H1 (cell line): ENCODE measurements around the gene RNU6-9. TPM values are rescaled to one million over a fixed set of nuclear protein-coding genes. Genes with fewer than 3 reads are reported as not detected.

ENCODE experiments used
- CTCF ChIA-PET: fragments of 300-600 bp; sonication (Branson Sonifier 250); formaldehyde crosslinking; loops from one replicate; lab custom pipeline; 2021; ENCODE audit not compliant: partially characterized antibody; lab: Charles Lee
- POLR2A ChIA-PET: fragments of 300-600 bp; sonication (Branson Sonifier 250); formaldehyde crosslinking; loops from one replicate; lab custom pipeline; 2021; ENCODE audit warnings: inconsistent platforms; ENCODE audit not compliant: partially characterized antibody; lab: Charles Lee
- DNase-seq, 2 experiments: peaks; one replicate each; pipeline versions ENCODE4 v3.0.0 to v3.0.0-alpha.2; 2010 to 2022; ENCODE audit warnings: low spot score in 2 of 2, low read depth in 1 of 2, mixed read lengths in 1 of 2
- FAIRE-seq: peaks from 2 replicates; lab custom pipeline; 2011; peaks lifted over from hg19 to GRCh38; lab: Jason Lieb, UNC
- H2AFZ ChIP-seq: 2 replicates; pipeline ENCODE4 v1.8.1; 2012; ENCODE audit warnings: low read length, inconsistent platforms
- H2AK5ac ChIP-seq: 2 replicates; pipeline ENCODE4 v1.6.1; 2013; ENCODE audit warnings: low read depth, low read length
- H2BK120ac ChIP-seq: replicated peaks from 2 replicates; pipeline ENCODE3; 2013; ENCODE audit warnings: low read depth, low read length, inconsistent platforms
- H2BK12ac ChIP-seq: 2 replicates; pipeline ENCODE4 v1.6.1; 2013; ENCODE audit warnings: low read depth, low read length
- H2BK15ac ChIP-seq: 2 replicates; pipeline ENCODE4 v1.6.1; 2013; ENCODE audit warnings: low read length
- H2BK20ac ChIP-seq: 2 replicates; pipeline ENCODE4 v1.6.1; 2013; ENCODE audit warnings: low read length
- H2BK5ac ChIP-seq: 2 replicates; pipeline ENCODE4 v1.6.1; 2013; ENCODE audit warnings: low read depth, low read length
- H3K14ac ChIP-seq: 2 replicates; pipeline ENCODE4 v1.6.1; 2013; ENCODE audit warnings: inconsistent platforms; ENCODE audit not compliant: insufficient read length
- H3K18ac ChIP-seq: 2 replicates; pipeline ENCODE4 v1.6.1; 2013; ENCODE audit warnings: low read length; ENCODE audit errors: extremely low read depth
- H3K23ac ChIP-seq: 2 replicates; pipeline ENCODE4 v1.6.1; 2013; ENCODE audit warnings: inconsistent platforms; ENCODE audit not compliant: insufficient read length
- H3K23me2 ChIP-seq: 2 replicates; pipeline ENCODE4 v1.6.1; 2013; ENCODE audit warnings: low read depth, low read length
- H3K27ac ChIP-seq: 2 replicates; pipeline ENCODE4 v1.6.1; 2011; ENCODE audit warnings: low read depth, low read length, inconsistent platforms
- H3K27me3 ChIP-seq, 4 experiments: replicated peaks in 1 of 4; 1 replicate in 1 of 4; 2 replicates in 3 of 4; pipeline versions ENCODE4 v1.6.1 to v1.8.1; 2011 to 2013; ENCODE audit warnings: low read length in 3 of 4, mild to moderate bottlenecking in 3 of 4, inconsistent platforms in 2 of 4, mixed read lengths in 2 of 4, moderate library complexity in 1 of 4; ENCODE audit not compliant: control insufficient read depth in 3 of 4, insufficient read depth in 3 of 4; ENCODE audit errors: extremely low read depth in 1 of 4
- H3K36me3 ChIP-seq, 4 experiments: 2 replicates each; pipeline versions ENCODE4 v1.6.1 to v1.8.1; 2011 to 2013; ENCODE audit warnings: mild to moderate bottlenecking in 4 of 4, low read length in 3 of 4, moderate library complexity in 2 of 4, control low read depth in 1 of 4, inconsistent platforms in 1 of 4; ENCODE audit not compliant: insufficient read depth in 4 of 4, control insufficient read depth in 2 of 4
- H3K4ac ChIP-seq: replicated peaks from 2 replicates; pipeline ENCODE3; 2013; ENCODE audit warnings: low read length, low read depth, mixed read lengths, inconsistent platforms; ENCODE audit not compliant: insufficient read length
- H3K4me1 ChIP-seq, 4 experiments: replicated peaks in 1 of 4; 1 replicate in 1 of 4; 2 replicates in 3 of 4; pipeline versions ENCODE4 v1.6.1 to v1.8.1; 2011 to 2013; ENCODE audit warnings: low read length in 3 of 4, inconsistent platforms in 2 of 4, mixed read lengths in 1 of 4; ENCODE audit not compliant: insufficient read depth in 4 of 4, control insufficient read depth in 3 of 4
- H3K4me2 ChIP-seq, 2 experiments: 2 replicates each; pipeline versions ENCODE4 v1.6.1 to v1.8.1; 2011 to 2013; ENCODE audit warnings: low read depth in 2 of 2, low read length in 2 of 2, control low read depth in 1 of 2, inconsistent platforms in 1 of 2, mild to moderate bottlenecking in 1 of 2; ENCODE audit not compliant: insufficient read depth in 1 of 2
- H3K4me3 ChIP-seq, 4 experiments: fragments of 200-600, 300-600 bp in 1 of 4; sonication (generic), shearing (Covaris generic), sonication (Bioruptor Twin) in 1 of 4; 2 replicates each; pipeline versions ENCODE4 v1.5.1 to v1.8.1; 2011 to 2016; ENCODE audit warnings: low read length in 4 of 4, low read depth in 3 of 4, control low read depth in 2 of 4, inconsistent platforms in 2 of 4, mild to moderate bottlenecking in 2 of 4, mixed read lengths in 1 of 4, moderate library complexity in 1 of 4; ENCODE audit not compliant: insufficient read depth in 2 of 4; ENCODE audit errors: extremely low read depth in 1 of 4
- H3K56ac ChIP-seq: replicated peaks from 2 replicates; pipeline ENCODE3; 2013; ENCODE audit warnings: low read depth, mild to moderate bottlenecking, mixed read lengths, low read length, inconsistent platforms; ENCODE audit not compliant: insufficient read length
- H3K79me1 ChIP-seq: 2 replicates; pipeline ENCODE4 v1.6.1; 2013; ENCODE audit warnings: low read depth, low read length, control low read depth
- H3K79me2 ChIP-seq, 2 experiments: 2 replicates each; pipeline versions ENCODE4 v1.6.1 to v1.8.1; 2012 to 2013; ENCODE audit warnings: low read length in 2 of 2, mild to moderate bottlenecking in 2 of 2, inconsistent platforms in 1 of 2; ENCODE audit not compliant: insufficient read depth in 2 of 2, control insufficient read depth in 1 of 2
- H3K9ac ChIP-seq, 4 experiments: replicated peaks in 1 of 4; 1 replicate in 1 of 4; 2 replicates in 3 of 4; pipeline versions ENCODE4 v1.6.1 to v1.8.1; 2011 to 2013; ENCODE audit warnings: low read depth in 3 of 4, low read length in 3 of 4, control low read depth in 2 of 4, mild to moderate bottlenecking in 2 of 4, moderate library complexity in 2 of 4, inconsistent platforms in 1 of 4; ENCODE audit errors: extremely low read depth in 1 of 4
- H3K9me3 ChIP-seq, 2 experiments: 2 replicates each; pipeline versions ENCODE4 v1.6.1 to v1.8.1; 2012 to 2013; ENCODE audit warnings: mild to moderate bottlenecking in 2 of 2, moderate library complexity in 2 of 2, control low read depth in 1 of 2, inconsistent platforms in 1 of 2, low read depth in 1 of 2, low read length in 1 of 2, mixed read lengths in 1 of 2; ENCODE audit not compliant: insufficient read depth in 2 of 2
- H4K20me1 ChIP-seq, 2 experiments: replicated peaks in 1 of 2; 2 replicates each; pipeline versions ENCODE3 to v1.8.1; 2011 to 2013; ENCODE audit warnings: inconsistent platforms in 2 of 2, low read length in 2 of 2, mild to moderate bottlenecking in 1 of 2; ENCODE audit not compliant: insufficient read depth in 2 of 2, control insufficient read depth in 1 of 2
- H4K5ac ChIP-seq: 2 replicates; pipeline ENCODE4 v1.6.1; 2013; ENCODE audit warnings: low read length, low read depth, mixed read lengths, inconsistent platforms; ENCODE audit not compliant: insufficient read length
- H4K8ac ChIP-seq: 2 replicates; pipeline ENCODE4 v1.8.0; 2013; ENCODE audit warnings: mild to moderate bottlenecking, moderate library complexity, low read length, inconsistent platforms; ENCODE audit not compliant: insufficient read depth; ENCODE audit errors: extremely low read depth
- H4K91ac ChIP-seq: replicated peaks from 2 replicates; pipeline ENCODE3; 2013; ENCODE audit warnings: low read length, mixed read lengths, inconsistent platforms; ENCODE audit not compliant: insufficient read length
- CBX8 ChIP-seq: fragments of 300-800, 300-1000 bp; sonication (generic); IDR thresholded peaks from 2 replicates; pipeline ENCODE4 v1.7.1; 2016; ENCODE audit warnings: low read depth, low read length, borderline replicate concordance
- CTCF ChIP-seq, 3 experiments: IDR thresholded peaks; 1 replicate in 2 of 3; 2 replicates in 1 of 3; pipeline versions ENCODE4 v1.5.1 to v1.6.1; 2011; ENCODE audit warnings: low read length in 3 of 3, mild to moderate bottlenecking in 3 of 3, inconsistent platforms in 2 of 3, low read depth in 1 of 3, moderate library complexity in 1 of 3; ENCODE audit not compliant: insufficient read depth in 1 of 3; ENCODE audit errors: control extremely low read depth in 1 of 3
- E2F6 ChIP-seq: IDR thresholded peaks from 2 replicates; pipeline ENCODE4 v1.6.1; 2012; ENCODE audit warnings: inconsistent platforms
- EGR1 ChIP-seq: IDR thresholded peaks from 2 replicates; pipeline ENCODE4 v1.6.1; 2011; ENCODE audit warnings: low read depth, low read length, borderline replicate concordance
- KDM1A ChIP-seq: fragments of 200-600, 300-600 bp; sonication (generic); IDR thresholded peaks from 2 replicates; pipeline ENCODE4 v1.7.1; 2016; ENCODE audit warnings: mild to moderate bottlenecking, low read length, borderline replicate concordance
- KDM4A ChIP-seq: IDR thresholded peaks from one replicate; pipeline ENCODE4 v1.7.1; 2012; ENCODE audit warnings: low read depth, mild to moderate bottlenecking, moderate library complexity, low read length, inconsistent platforms; ENCODE audit not compliant: severe bottlenecking
- NANOG ChIP-seq: IDR thresholded peaks from 2 replicates; pipeline ENCODE4 v1.6.1; 2011; ENCODE audit warnings: low read length, low read depth, mild to moderate bottlenecking, inconsistent platforms; ENCODE audit not compliant: insufficient read depth, poor library complexity, severe bottlenecking
- POLR2A ChIP-seq, 2 experiments: IDR thresholded peaks; 1 replicate in 1 of 2; 2 replicates in 1 of 2; pipeline ENCODE4 v1.6.1; 2011; ENCODE audit warnings: low read depth in 2 of 2, low read length in 2 of 2, mild to moderate bottlenecking in 2 of 2; ENCODE audit errors: control extremely low read depth in 1 of 2
- SAP30 ChIP-seq: fragments of 300-600 bp; sonication (generic); IDR thresholded peaks from 2 replicates; pipeline ENCODE4 v1.7.1; 2012; ENCODE audit warnings: low read length, moderate library complexity, mild to moderate bottlenecking, inconsistent platforms; ENCODE audit not compliant: insufficient read depth, insufficient replicate concordance
- TCF12 ChIP-seq: IDR thresholded peaks from 2 replicates; pipeline ENCODE4 v1.6.1; 2011; ENCODE audit warnings: low read depth, mild to moderate bottlenecking, low read length
- WGBS, 2 experiments: shearing (Covaris generic) in 1 of 2; methylation state at CpG; one replicate each; pipeline versions ENCODE4 v1.1.6 to v1.1.7; 2013 to 2015; ENCODE audit warnings: low lambda C conversion rate in 2 of 2, mixed read lengths in 2 of 2, inconsistent platforms in 1 of 2, low coverage in 1 of 2, missing lambda C conversion rate in 1 of 2; ENCODE audit not compliant: insufficient replicate concordance in 2 of 2, insufficient coverage in 1 of 2, insufficient read length in 1 of 2; ENCODE audit errors: extremely low coverage in 1 of 2, missing lambda C conversion rate in 1 of 2; 5-methylcytosine and 5-hydroxymethylcytosine counted together
- polyA plus RNA-seq, 7 experiments: library from polyadenylated mRNA; depleted of rRNA in 3 of 7; stranded (reverse) in 5 of 7; unstranded in 2 of 7; fragments of >200 nt in 5 of 7; fragments of 200-250 nt in 2 of 7; gene quantifications; 1 replicate in 5 of 7; 2 replicates in 1 of 7; 4 replicates in 1 of 7; pipeline versions ENCODE4 v1.2.1 to v1.2.3, GENCODE V29; 2011 to 2013; ENCODE audit warnings: missing spikeins in 2 of 7, mixed read lengths in 2 of 7
- total RNA-seq: library from RNA; stranded (reverse); fragmentation: NEBNext Ultra II Directional; extraction: Animal tissue kit (Norgen Biotek cat#: 25700); gene quantifications from 2 replicates; pipeline ENCODE4 v1.2.1, GENCODE V29; 2021

Gene RNU6-9
- total and polyA plus RNA-seq, 2 of the 8 experiments (the other 6 are each of a cell fraction or from before 2014, with no cell fraction given), result not detected

GRCh38 chr19:863315-863620 lies 30.0 kb upstream of the RNU6-9 start:
- H3K18ac ChIP-seq, result no peak overlapping the region
- no peaks in the 10 kb centered on the region for H3K9me3 ChIP-seq
- peaks cover 0 to 5% (median 0%) of the 10 kb centered on the region in 4 experiments; a peak in 2 of 8 replicates for H3K36me3 ChIP-seq
- no peaks in the 10 kb centered on the region for H3K79me2 ChIP-seq
- no peak overlapping the region for H2BK5ac ChIP-seq
- 0 out of 2 replicates have a peak overlapping the region, but pooled peaks have one; percentile 50 for H2BK12ac ChIP-seq
- no peak overlapping the region for H3K23ac ChIP-seq
- FAIRE-seq (no peak), DNase-seq (no peak)
- H2BK15ac ChIP-seq, result no peak overlapping the region
- peaks cover 0 to 13% (median 7%) of the 10 kb centered on the region in 4 experiments; a peak in 6 of 7 replicates for H3K4me1 ChIP-seq
- H4K8ac ChIP-seq, result peak overlapping the region; percentile 57; the same call in 1 of the 2 replicates
- H2BK20ac ChIP-seq, result no peak overlapping the region
- no peak overlapping the region for H3K14ac ChIP-seq
- no peak overlapping the region for H4K5ac ChIP-seq
- no peak overlapping the region for H2BK120ac ChIP-seq
- peak overlapping the region in 2 of 4 experiments; percentile 50 to 59; a peak in 4 of 8 replicates for H3K4me3 ChIP-seq
- H3K56ac ChIP-seq, result no peak overlapping the region
- H3K79me1 ChIP-seq, result no peaks in the 10 kb centered on the region
- 87% methylated on average over 6 of the region's 7 CpGs; no CpG with 5 or more reads in 1 of the 2 experiments for WGBS, 2 experiments
- ChIA-PET CTCF (interaction anchor here (0.9 to 3.8 kb wide), 22 partner anchors 8 to 381 kb away, joined by 3 to 22 read pairs (median 6); partner anchors contain the start of gene WDR18), POLR2A (interaction anchor here (0.6 to 2.8 kb wide), 22 partner anchors 9 to 291 kb away, joined by 3 to 22 read pairs (median 4); partner anchors contain the start of genes AZU1, BSG, KISS1R and MED16)
- peaks cover 0 to 11% of the 10 kb centered on the region in 2 experiments for H4K20me1 ChIP-seq
- H3K27me3 ChIP-seq, result peaks cover 9 to 25% (median 13%) of the 10 kb centered on the region in 4 experiments
- H3K9ac ChIP-seq, result no peak overlapping the region
- H3K27ac ChIP-seq, result no peak overlapping the region
- no peak overlapping the region for H2AK5ac ChIP-seq
- H3K4ac ChIP-seq, result no peak overlapping the region
- peaks cover 10% of the 10 kb centered on the region; the same call in 1 of the 2 replicates for H3K23me2 ChIP-seq
- H4K91ac ChIP-seq, result no peak overlapping the region
- H3K4me2 ChIP-seq, result peak overlapping the region; percentile 63 to 72
- no peak overlapping the region for H2AFZ ChIP-seq
- no peak for TF ChIP-seq CBX8
- TF ChIP-seq TCF12, result no peak
- TF ChIP-seq CTCF (IDR thresholded peaks at IDR 0.05; ENCODE audit: control extremely low read depth in 1 of 3, insufficient read depth in 1 of 3, low read depth in 1 of 3, low read length in 3 of 3), result no peak
- no peak for TF ChIP-seq POLR2A (IDR thresholded peaks at IDR 0.05; ENCODE audit: control extremely low read depth in 1 of 2, low read depth in 2 of 2, low read length in 2 of 2)
- no peak for TF ChIP-seq NANOG
- no peak for TF ChIP-seq SAP30
- no peak for TF ChIP-seq E2F6
- no peak for TF ChIP-seq KDM1A
- no peak for TF ChIP-seq KDM4A
- no peak for TF ChIP-seq EGR1
